HG02885 (cell line): ENCODE measurements around the gene NEDD8.
"Not testable (repeated sequence)": the region's sequence is repeated elsewhere in the genome, so short reads cannot be mapped to it uniquely, and the experiment has no call there.

Experiments
- ATAC-seq: cut with Tn5 transposase; IDR thresholded peaks from one replicate; pipeline ENCODE4 v1.9.1; 2021; ENCODE audit warnings: mild to moderate bottlenecking; ENCODE audit not compliant: unreplicated experiment, poor library complexity

NEDD8 gene

GRCh38 chr14:24250354-24250753 lies 18.2 kb upstream of the NEDD8 start:
- no peak for ATAC-seq

GRCh38 chr14:24249230-24250021 lies 17.3 kb upstream of the NEDD8 start:
- ATAC-seq, result no peak

GRCh38 chr14:24247422-24247821 lies 15.3 kb upstream of the NEDD8 start:
- no peak for ATAC-seq

GRCh38 chr14:24246765-24247212 lies 14.6 kb upstream of the NEDD8 start:
- no peak for ATAC-seq

- not testable (repeated sequence) for ATAC-seq
Observed at GRCh38 chr14:24245350-24245749, 13.2 kb upstream of the NEDD8 start.

- ATAC-seq, result no peak
Observed at GRCh38 chr14:24243336-24243836, 11.2 kb upstream of the NEDD8 start.

- peak; percentile 82 for ATAC-seq
Observed at GRCh38 chr14:24241829-24242443, 9.8 kb upstream of the NEDD8 start.

- ATAC-seq, result no peak
Observed at GRCh38 chr14:24240110-24240918, 8.1 kb upstream of the NEDD8 start.

GRCh38 chr14:24238527-24239037 lies 6.4 kb upstream of the NEDD8 start:
- no peak for ATAC-seq

- ATAC-seq, result no peak
Observed at GRCh38 chr14:24238123-24238522, 6.0 kb upstream of the NEDD8 start.

- ATAC-seq, result no peak
Observed at GRCh38 chr14:24237463-24237955, 5.3 kb upstream of the NEDD8 start.

- ATAC-seq, result no peak
Observed at GRCh38 chr14:24236689-24237462, 4.7 kb upstream of the NEDD8 start.

- ATAC-seq, result no peak
Observed at GRCh38 chr14:24235804-24236688, 3.9 kb upstream of the NEDD8 start.

GRCh38 chr14:24234095-24235005 lies 2.2 kb upstream of the NEDD8 start:
- ATAC-seq, result no peak

- ATAC-seq, result no peak
Observed at GRCh38 chr14:24233538-24233866, 1.3 kb upstream of the NEDD8 start.

GRCh38 chr14:24232645-24233537 lies 724 bp upstream of the NEDD8 start, which contains the start of gene GMPR2:
Gene GMPR2 (plus strand): TSS chr14:24232929. CDS start chr14:24233254, 325 bp downstream.
- ATAC-seq, result peak; percentile 67
